HCT116 (cell line): ENCODE results near the gene IGFBP2. TPM values are rescaled to one million over a fixed set of nuclear protein-coding genes. Genes with fewer than 3 reads are reported as not detected.

Experiments used
- ATAC-seq: fragments of 200-7000 bp; cut with Tn5 transposase; 2 replicates; pipeline ENCODE4 v1.9.1; 2020; ENCODE audit warnings: mild to moderate bottlenecking, moderate library complexity
- BruUV-seq: library from RNA; stranded (reverse); fragments of 400-500 nt; replicated peaks from 2 replicates; lab custom pipeline; 2021; lab: Mats Ljungman, UMichigan
- CTCF ChIA-PET: fragments of 300-600 bp; sonication (Branson Sonifier 250); formaldehyde crosslinking; loops from one replicate; lab custom pipeline; 2021; ENCODE audit warnings: antibody characterized with exemption; lab: Charles Lee
- POLR2A ChIA-PET: fragments of 300-600, 350-600 bp; sonication (Branson Sonifier 250); formaldehyde crosslinking; loops from one replicate; lab custom pipeline; 2021; ENCODE audit warnings: antibody characterized with exemption; lab: Charles Lee
- RAD21 ChIA-PET, 2 experiments: fragments of 300-600 bp; sonication (Branson Sonifier 250); formaldehyde crosslinking; loops; one replicate each; lab custom pipeline; 2023; ENCODE audit warnings: low total read pairs in 2 of 2; ENCODE audit not compliant: uncharacterized antibody in 2 of 2, unreplicated experiment in 2 of 2, low non-redundant PET in 1 of 2; lab: Charles Lee
- DNase-seq: peaks from one replicate; pipeline ENCODE4 v3.0.0-alpha.2; 2010; ENCODE audit warnings: low read depth, low spot score
- H2AFZ ChIP-seq: fragments of 200-600 bp; shearing (Covaris generic), sonication (generic); 2 replicates; pipeline ENCODE4 v1.6.1; 2017; ENCODE audit warnings: low read depth, mixed run types, mixed read lengths, antibody characterized with exemption, low read length; ENCODE audit not compliant: poor library complexity, severe bottlenecking
- H3K27ac ChIP-seq: 2 replicates; pipeline ENCODE4 v1.5.1; 2012; ENCODE audit warnings: low read depth, low read length
- H3K27me3 ChIP-seq: fragments of 200-600 bp; sonication (generic); 2 replicates; pipeline ENCODE4 v1.6.1; 2016; ENCODE audit warnings: mixed run types, low read length, mixed read lengths; ENCODE audit not compliant: insufficient read depth
- H3K36me3 ChIP-seq, 2 experiments: fragments of 200-500 bp in 1 of 2; fragments of 200-600 bp in 1 of 2; sonication (Bioruptor generic) in 1 of 2; sonication (generic) in 1 of 2; 2 replicates each; pipeline versions ENCODE4 v1.5.1 to v1.6.1; 2014 to 2016; ENCODE audit warnings: low read length in 2 of 2, inconsistent platforms in 1 of 2, mixed read lengths in 1 of 2, mixed run types in 1 of 2; ENCODE audit not compliant: insufficient read depth in 2 of 2, control insufficient read depth in 1 of 2
- H3K4me1 ChIP-seq, 2 experiments: fragments of 200-600 bp in 1 of 2; sonication (generic) in 1 of 2; 2 replicates each; pipeline versions ENCODE4 v1.5.1 to v1.6.1; 2012 to 2017; ENCODE audit warnings: low read length in 2 of 2, inconsistent platforms in 1 of 2, mild to moderate bottlenecking in 1 of 2, mixed read lengths in 1 of 2, mixed run types in 1 of 2, moderate library complexity in 1 of 2; ENCODE audit not compliant: insufficient read depth in 2 of 2, control insufficient read depth in 1 of 2
- H3K4me2 ChIP-seq: fragments of 200-600 bp; sonication (generic); 2 replicates; pipeline ENCODE4 v1.6.1; 2017; ENCODE audit warnings: mixed run types, low read length, mixed read lengths
- H3K4me3 ChIP-seq, 2 experiments: fragments of 200-600 bp in 1 of 2; sonication (generic) in 1 of 2; replicated peaks in 1 of 2; 2 replicates each; pipeline ENCODE4 v1.5.1; 2011 to 2016; ENCODE audit warnings: low read length in 2 of 2, control low read depth in 1 of 2, low read depth in 1 of 2, mild to moderate bottlenecking in 1 of 2, mixed read lengths in 1 of 2, mixed run types in 1 of 2
- H3K79me2 ChIP-seq: fragments of 200-600 bp; sonication (generic); 2 replicates; pipeline ENCODE4 v1.6.1; 2017; ENCODE audit warnings: mild to moderate bottlenecking, mixed run types, low read length, moderate library complexity, mixed read lengths; ENCODE audit not compliant: insufficient read depth
- H3K9ac ChIP-seq: fragments of 200-600 bp; sonication (generic); 2 replicates; pipeline ENCODE4 v1.6.1; 2016; ENCODE audit warnings: low read length, mixed read lengths
- H3K9me2 ChIP-seq: fragments of 200-600 bp; sonication (generic), shearing (Covaris generic); 2 replicates; pipeline ENCODE4 v1.6.1; 2017; ENCODE audit warnings: mixed run types, mild to moderate bottlenecking, moderate library complexity; ENCODE audit not compliant: insufficient read depth
- H3K9me3 ChIP-seq, 2 experiments: fragments of 200-500 bp in 1 of 2; fragments of 200-600 bp in 1 of 2; sonication (Bioruptor generic) in 1 of 2; sonication (generic) in 1 of 2; 2 replicates each; pipeline ENCODE4 v1.6.1; 2014 to 2017; ENCODE audit warnings: low read length in 2 of 2, mixed read lengths in 2 of 2, inconsistent platforms in 1 of 2, low read depth in 1 of 2, mild to moderate bottlenecking in 1 of 2, mixed run types in 1 of 2, moderate library complexity in 1 of 2; ENCODE audit not compliant: control insufficient read depth in 1 of 2, insufficient read depth in 1 of 2
- H4K20me1 ChIP-seq: fragments of 200-600 bp; sonication (generic), shearing (Covaris generic); 2 replicates; pipeline ENCODE4 v1.6.1; 2017; ENCODE audit warnings: mixed run types, mild to moderate bottlenecking, moderate library complexity; ENCODE audit not compliant: insufficient read depth
- ATF3 ChIP-seq: IDR thresholded peaks from 2 replicates; pipeline ENCODE4 v1.6.1; 2012
- CBX3 ChIP-seq: IDR thresholded peaks from 2 replicates; pipeline ENCODE4 v1.6.1; 2012; ENCODE audit warnings: low read depth
- CEBPB ChIP-seq: IDR thresholded peaks from 2 replicates; pipeline ENCODE4 v1.6.1; 2012; ENCODE audit warnings: low read depth
- CTCF ChIP-seq, 3 experiments: fragments of 200-600 bp in 1 of 3; sonication (generic) in 1 of 3; IDR thresholded peaks in 2 of 3; conservative IDR thresholded peaks in 1 of 3; 2 replicates each; pipeline ENCODE4 v1.5.1; 2012 to 2017; ENCODE audit warnings: low read depth in 2 of 3, low read length in 2 of 3, antibody characterized with exemption in 1 of 3, borderline replicate concordance in 1 of 3, control low read depth in 1 of 3, mild to moderate bottlenecking in 1 of 3, mixed read lengths in 1 of 3, mixed run types in 1 of 3, moderate library complexity in 1 of 3; ENCODE audit not compliant: insufficient read depth in 1 of 3
- ELF1 ChIP-seq: IDR thresholded peaks from 2 replicates; pipeline ENCODE4 v1.6.1; 2012; ENCODE audit warnings: low read depth, borderline replicate concordance
- EZH2phosphoT487 ChIP-seq: fragments of 200-600 bp; IDR thresholded peaks from 2 replicates; pipeline ENCODE4 v1.6.1; 2018; ENCODE audit warnings: antibody characterized with exemption, borderline replicate concordance
- FOSL1 ChIP-seq: IDR thresholded peaks from 2 replicates; pipeline ENCODE4 v1.6.1; 2012; ENCODE audit warnings: low read depth
- JUND ChIP-seq: IDR thresholded peaks from 2 replicates; pipeline ENCODE4 v1.6.1; 2012
- MAX ChIP-seq: IDR thresholded peaks from 2 replicates; pipeline ENCODE4 v1.6.1; 2012
- RAD21 ChIP-seq: IDR thresholded peaks from 2 replicates; pipeline ENCODE4 v1.6.1; 2012; ENCODE audit warnings: low read depth, mild to moderate bottlenecking
- REST ChIP-seq: IDR thresholded peaks from 2 replicates; pipeline ENCODE4 v1.6.1; 2012; ENCODE audit warnings: low read depth
- SP1 ChIP-seq: IDR thresholded peaks from 2 replicates; pipeline ENCODE4 v1.6.1; 2012; ENCODE audit warnings: low read depth
- SRF ChIP-seq: IDR thresholded peaks from 2 replicates; pipeline ENCODE4 v1.6.1; 2012; ENCODE audit warnings: low read depth
- TCF7L2 ChIP-seq: IDR thresholded peaks from 2 replicates; pipeline ENCODE4 v1.7.0; 2011; ENCODE audit warnings: borderline replicate concordance, inconsistent platforms; ENCODE audit not compliant: insufficient read depth, insufficient read length; ENCODE audit errors: extremely low read depth
- YY1 ChIP-seq: IDR thresholded peaks from 2 replicates; pipeline ENCODE4 v1.6.1; 2011; ENCODE audit warnings: low read length, low read depth, moderate library complexity, mild to moderate bottlenecking; ENCODE audit not compliant: insufficient replicate concordance; ENCODE audit errors: extremely low read depth
- ZNF274 ChIP-seq: fragments of 200-500 bp; sonication (Bioruptor generic); IDR thresholded peaks from 2 replicates; pipeline ENCODE4 v1.6.1; 2014; ENCODE audit warnings: mild to moderate bottlenecking, low read depth, low read length, inconsistent platforms
- intact Hi-C: fragments of 100-400 bp; cut with micrococcal nuclease; formaldehyde crosslinking; loops from 2 replicates; pipeline ENCODE4 v1.10.0; 2022
- total RNA-seq: library from RNA; stranded (reverse); gene quantifications from one replicate; pipeline ENCODE4 v1.2.1, GENCODE V29; 2021; ENCODE audit not compliant: unreplicated experiment

Gene IGFBP2
- total RNA-seq, 1 experiment from 2014 or later: 143 TPM

- ChIA-PET CTCF (no interaction called here), POLR2A (no interaction called here), RAD21 (no interaction called here)
- H3K9me3 ChIP-seq: no peaks in the 10 kb centered on the region
- no peak overlapping the region for H3K4me3 ChIP-seq
- no peaks in the 10 kb centered on the region for H3K36me3 ChIP-seq
- no peaks in the 10 kb centered on the region for H4K20me1 ChIP-seq
- no peaks in the 10 kb centered on the region for H3K9me2 ChIP-seq
- no peak overlapping the region for H3K9ac ChIP-seq
- no peaks in the 10 kb centered on the region for H3K79me2 ChIP-seq
- ATAC-seq (no peak), DNase-seq (no peak)
- no peaks in the 10 kb centered on the region for H3K4me1 ChIP-seq
- H3K4me2 ChIP-seq: no peak overlapping the region
- intact Hi-C loops: no loop called here
- no TSS peak for BruUV-seq
- H2AFZ ChIP-seq: no peak overlapping the region
- TF ChIP-seq ELF1 (no peak), SP1 (no peak), MAX (no peak), ATF3 (no peak), REST (no peak), TCF7L2 (no peak), ZNF274 (no peak), CBX3 (no peak), FOSL1 (no peak), YY1 (no peak), CTCF (IDR thresholded peaks at IDR 0.05 in 2 of 3, conservative IDR thresholded peaks at IDR 0.05 in 1 of 3; ENCODE audit: borderline replicate concordance in 1 of 3, insufficient read depth in 1 of 3, low read depth in 2 of 3, low read length in 2 of 3) (no peak), EZH2phosphoT487 (no peak), RAD21 (no peak), CEBPB (no peak), SRF (no peak), JUND (no peak)
- no peak overlapping the region for H3K27ac ChIP-seq
- no peaks in the 10 kb centered on the region for H3K27me3 ChIP-seq
These were observed 17.0 kb upstream of the IGFBP2 start for GRCh38 chr2:216616083-216616678.
